ENCODE results near the gene TRHDE.

DNA sequence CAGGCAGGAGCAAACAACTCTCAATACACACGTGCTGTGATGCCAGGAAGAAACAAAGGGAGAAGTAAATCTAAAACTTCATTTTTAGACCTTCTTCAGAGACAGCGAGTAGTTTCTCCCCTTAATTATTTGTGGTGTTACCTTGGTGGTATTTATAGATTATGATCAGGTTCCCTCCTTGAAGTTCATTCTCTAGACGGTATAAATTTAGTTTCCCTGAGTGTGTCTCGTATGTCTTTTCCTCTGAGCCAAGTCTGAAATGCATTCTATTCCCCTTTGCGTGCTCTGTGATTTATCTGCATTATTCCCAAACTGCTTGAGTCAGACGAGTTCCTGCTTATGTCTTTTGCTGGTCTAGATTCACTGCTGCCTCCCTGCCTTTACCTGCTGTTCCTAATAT lies 65.2 kb downstream of the TRHDE start:
- TF ChIP-seq GATA3 (IDR thresholded peaks at IDR 0.05; ENCODE audit: low read depth, low read length) (no peak), GATA2 (IDR thresholded peaks at IDR 0.05; ENCODE audit: low read depth, low read length) (no peak)
